GM12892 (cell line): ENCODE data around the gene TSACC.

Source experiments
- DNase-seq: peaks from one replicate; pipeline ENCODE4 v3.0.0; 2011; ENCODE audit not compliant: insufficient read length
- FAIRE-seq: peaks from 2 replicates; lab custom pipeline; 2011; peaks lifted over from hg19 to GRCh38; lab: Jason Lieb, UNC
- POLR2A ChIP-seq: IDR thresholded peaks from 2 replicates; pipeline ENCODE4 v1.6.1; 2011; ENCODE audit warnings: low read depth, low read length, control low read depth
- POLR2AphosphoS5 ChIP-seq: IDR thresholded peaks from 2 replicates; pipeline ENCODE4 v1.6.1; 2011; ENCODE audit warnings: low read depth, low read length, control low read depth
- TAF1 ChIP-seq: IDR thresholded peaks from 2 replicates; pipeline ENCODE4 v1.6.1; 2011; ENCODE audit warnings: low read depth, mild to moderate bottlenecking, control low read depth, low read length, borderline replicate concordance

Gene TSACC

GRCh38 chr1:156356262-156356874 lies 18.0 kb downstream of the TSACC start:
- TF ChIP-seq POLR2AphosphoS5 (no peak), POLR2A (no peak), TAF1 (no peak)
- no peak for DNase-seq
- FAIRE-seq, result no peak

GRCh38 chr1:156356875-156357534 lies 18.7 kb downstream of the TSACC start:
- TF ChIP-seq POLR2AphosphoS5, result no peak
- no peak for TF ChIP-seq TAF1
- TF ChIP-seq POLR2A, result no peak
- peak; percentile 91 for DNase-seq

GRCh38 chr1:156357977-156358376 lies 19.7 kb downstream of the TSACC start:
- no peak for FAIRE-seq
- no peak for TF ChIP-seq TAF1
- no peak for TF ChIP-seq POLR2AphosphoS5
- TF ChIP-seq POLR2A, result no peak
- no peak for DNase-seq

More at GRCh38 chr1:156356875-156357534, 18.7 kb downstream of the TSACC start:
- FAIRE-seq, result peak; percentile 86

DNA sequence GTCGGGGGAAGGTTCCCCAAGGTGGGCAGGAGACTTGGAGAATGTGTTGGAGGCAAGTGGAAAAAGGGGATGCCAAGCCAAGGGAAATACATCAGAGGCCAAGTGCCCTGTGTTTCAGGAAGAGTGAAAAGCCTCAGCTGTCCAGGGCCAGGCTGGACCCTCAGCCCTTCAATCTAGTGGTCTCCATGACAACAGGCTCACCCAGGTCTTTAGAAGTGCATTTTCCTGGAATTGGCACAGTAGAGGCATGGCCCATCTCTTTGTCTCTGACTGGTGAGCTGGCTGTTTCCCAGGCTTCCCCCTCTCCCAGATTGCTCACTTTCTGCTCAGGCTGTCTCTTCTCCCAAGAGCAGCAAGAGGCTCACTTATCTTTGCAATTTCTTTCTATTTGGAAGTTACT lies 20.3 kb downstream of the TSACC start:
- no peak for TF ChIP-seq POLR2A
- FAIRE-seq (no peak), DNase-seq (no peak)

DNA sequence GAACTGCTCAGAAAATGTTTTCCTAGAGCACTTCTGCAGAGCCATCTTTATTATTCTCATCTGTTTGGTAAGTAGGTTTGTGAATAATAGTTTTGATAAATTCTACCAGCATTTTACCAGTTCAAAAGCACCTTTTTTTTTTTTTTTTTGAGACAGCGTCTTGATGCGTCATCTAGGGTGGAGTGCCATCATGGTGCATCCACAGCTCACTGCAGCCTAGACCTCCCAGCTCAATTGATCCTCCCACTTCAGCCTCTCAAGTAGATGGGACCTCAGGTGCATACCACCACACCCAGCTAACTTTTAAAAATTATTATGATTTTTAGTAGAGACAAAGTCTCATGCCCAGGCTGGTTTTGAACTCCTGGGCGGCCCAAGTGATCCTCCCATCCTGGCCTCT lies 20.9 kb downstream of the TSACC start:
- DNase-seq, result no peak
- FAIRE-seq, result no peak
- TF ChIP-seq POLR2AphosphoS5 (no peak), TAF1 (no peak), POLR2A (no peak)

DNA sequence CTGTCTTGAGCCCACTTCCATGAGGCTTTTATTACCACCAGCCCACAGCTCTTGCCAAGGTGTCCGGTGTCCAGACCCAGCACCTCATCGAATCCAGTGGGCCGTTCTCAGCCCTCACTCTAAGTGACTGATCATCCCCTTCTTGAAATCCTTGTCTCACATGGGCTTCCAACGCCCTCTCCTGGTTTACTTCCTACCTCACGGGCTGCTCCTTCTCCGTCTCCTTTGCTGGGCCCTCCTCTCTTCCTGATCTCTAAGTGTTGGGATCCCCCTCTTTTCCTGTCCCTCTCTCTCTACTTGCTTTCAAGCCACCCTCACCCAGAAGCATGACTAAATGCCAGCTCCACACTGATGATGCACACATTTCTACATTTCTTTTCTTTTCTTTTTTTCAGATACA lies 21.6 kb downstream of the TSACC start:
- no peak for FAIRE-seq
- TF ChIP-seq POLR2A, result no peak
- TF ChIP-seq TAF1, result no peak
- no peak for TF ChIP-seq POLR2AphosphoS5
- no peak for DNase-seq

DNA sequence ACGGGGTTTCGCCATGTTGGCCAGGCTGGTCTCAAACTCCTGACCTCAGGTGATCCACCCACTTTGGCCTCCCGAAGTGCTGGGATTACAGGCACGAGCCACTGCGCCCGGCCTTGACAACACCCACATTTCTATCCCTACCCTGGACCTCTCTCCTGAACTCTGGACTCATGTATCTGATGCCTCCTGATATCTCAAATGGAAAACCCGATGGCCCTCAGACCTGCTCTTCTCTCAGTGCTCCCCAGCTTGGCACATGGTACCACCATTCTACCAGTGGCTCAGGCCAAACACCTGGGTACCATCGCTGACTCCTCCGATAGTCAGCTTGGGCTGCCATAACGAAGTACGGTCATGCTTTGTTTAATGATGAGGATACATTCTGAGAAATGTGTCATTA lies 22.2 kb downstream of the TSACC start:
- no peak for FAIRE-seq
- TF ChIP-seq TAF1 (no peak), POLR2A (no peak), POLR2AphosphoS5 (no peak)
- no peak for DNase-seq

GRCh38 chr1:156365754-156366153 lies 27.4 kb downstream of the TSACC start:
- DNase-seq (no peak), FAIRE-seq (no peak)
- no peak for TF ChIP-seq TAF1
- no peak for TF ChIP-seq POLR2A
- no peak for TF ChIP-seq POLR2AphosphoS5

DNA sequence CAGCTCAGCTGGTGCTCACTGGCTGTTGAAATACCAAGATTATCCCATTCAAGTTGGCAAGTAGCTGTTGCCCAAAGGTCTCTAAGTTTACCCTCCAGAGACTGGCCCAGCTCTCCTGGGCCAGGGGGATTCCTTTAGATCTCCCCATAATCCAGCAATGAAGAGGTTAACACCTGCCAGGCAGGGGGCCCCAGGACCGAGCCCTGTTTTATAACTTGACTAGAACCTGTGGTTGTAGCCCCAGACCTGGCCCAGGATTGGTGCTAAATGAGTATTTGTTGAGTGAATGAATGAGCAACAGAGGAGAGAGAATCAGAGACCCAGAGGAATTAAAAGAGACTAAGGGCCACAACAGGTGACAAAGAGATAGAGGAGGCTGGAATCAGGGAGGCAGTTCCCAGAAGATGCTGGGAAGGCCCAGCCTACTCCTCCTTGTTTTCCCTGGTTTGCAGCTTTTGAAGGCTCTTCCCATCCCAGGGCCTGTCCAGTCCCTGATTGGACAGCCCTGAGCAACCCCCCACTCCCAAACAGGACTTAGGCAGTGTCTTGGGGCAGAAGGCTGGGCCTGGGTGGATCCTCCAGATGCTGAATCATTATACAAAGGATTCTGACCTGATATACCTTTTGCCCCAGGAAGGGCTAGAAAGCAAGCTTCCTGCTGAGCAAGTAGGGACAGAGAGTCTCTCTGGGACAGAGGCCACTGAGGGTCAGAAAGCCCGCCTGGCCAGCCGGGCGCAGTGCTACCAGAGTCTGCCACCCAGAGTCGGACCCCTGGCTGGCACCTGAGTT lies 28.2 kb downstream of the TSACC start:
- DNase-seq (no peak), FAIRE-seq (no peak)
- TF ChIP-seq POLR2A, result no peak
- no peak for TF ChIP-seq TAF1
- TF ChIP-seq POLR2AphosphoS5, result no peak

- FAIRE-seq (no peak), DNase-seq (no peak)
- no peak for TF ChIP-seq POLR2A
- TF ChIP-seq TAF1, result no peak
- TF ChIP-seq POLR2AphosphoS5, result no peak
Measured at GRCh38 chr1:156367383-156368156, 29.2 kb downstream of the TSACC start.

- no peak for DNase-seq
- TF ChIP-seq POLR2AphosphoS5, result no peak
- TF ChIP-seq TAF1, result no peak
- TF ChIP-seq POLR2A, result no peak
- no peak for FAIRE-seq
Measured at GRCh38 chr1:156368157-156368658, 29.9 kb downstream of the TSACC start.
